Neural cell (in vitro differentiated cells): ENCODE results near the gene SNRPB. TPM values are rescaled to one million over a fixed set of nuclear protein-coding genes. Genes with fewer than 3 reads are reported as not detected.

Source experiments
- H2AFZ ChIP-seq: fragments of 200-600, 300-800 bp; sonication (generic), shearing (Covaris generic); 2 replicates; pipeline ENCODE4 v1.6.0; 2014; ENCODE audit warnings: low read depth, mild to moderate bottlenecking, antibody characterized with exemption, low read length, moderate library complexity
- H3F3A ChIP-seq: fragments of 200-600 bp; shearing (Covaris generic); 2 replicates; pipeline ENCODE4 v1.6.1; 2016; ENCODE audit warnings: mild to moderate bottlenecking, moderate library complexity, mixed read lengths, antibody characterized with exemption, low read length; ENCODE audit not compliant: insufficient read depth, poor library complexity, severe bottlenecking
- H3K27ac ChIP-seq: fragments of 200-600, 300-800 bp; sonication (generic), shearing (Covaris generic); 2 replicates; pipeline ENCODE4 v1.5.1; 2014; ENCODE audit warnings: mild to moderate bottlenecking, low read length, moderate library complexity
- H3K27me3 ChIP-seq: fragments of 300-800, 200-600 bp; sonication (generic), shearing (Covaris generic); 2 replicates; pipeline ENCODE4 v1.6.0; 2014; ENCODE audit warnings: mild to moderate bottlenecking, low read depth, low read length, moderate library complexity; ENCODE audit not compliant: insufficient read depth
- H3K36me3 ChIP-seq: fragments of 300-800, 200-600 bp; sonication (generic), shearing (Covaris generic); 2 replicates; pipeline ENCODE4 v1.5.1; 2014; ENCODE audit warnings: mild to moderate bottlenecking, antibody characterized with exemption, low read length, moderate library complexity; ENCODE audit not compliant: insufficient read depth
- H3K4me2 ChIP-seq: fragments of 300-800, 200-600 bp; sonication (generic), shearing (Covaris generic); 2 replicates; pipeline ENCODE4 v1.6.0; 2014; ENCODE audit warnings: mild to moderate bottlenecking, low read length
- H3K4me3 ChIP-seq: fragments of 300-800, 200-600 bp; sonication (generic), shearing (Covaris generic); 2 replicates; pipeline ENCODE4 v1.5.1; 2014; ENCODE audit warnings: mild to moderate bottlenecking, low read length, moderate library complexity
- H3K79me2 ChIP-seq: fragments of 200-600 bp; shearing (Covaris generic); replicated peaks from 2 replicates; pipeline ENCODE4 v1.6.0; 2014; ENCODE audit warnings: mild to moderate bottlenecking, low read length, moderate library complexity; ENCODE audit not compliant: insufficient read depth
- H3K9ac ChIP-seq: fragments of 300-800, 200-600 bp; sonication (generic), shearing (Covaris generic); 2 replicates; pipeline ENCODE4 v1.6.1; 2016; ENCODE audit warnings: mild to moderate bottlenecking, low read length, mixed read lengths
- H3K9me2 ChIP-seq: fragments of 200-600 bp; shearing (Covaris generic); 2 replicates; pipeline ENCODE4 v1.6.1; 2016; ENCODE audit warnings: mild to moderate bottlenecking, low read length, mixed read lengths; ENCODE audit not compliant: insufficient read depth
- H3K9me3 ChIP-seq: fragments of 200-600, 300-800 bp; sonication (generic), shearing (Covaris generic); 2 replicates; pipeline ENCODE4 v1.6.1; 2016; ENCODE audit warnings: mild to moderate bottlenecking, mixed run types, low read length, moderate library complexity, mixed read lengths
- H4K20me1 ChIP-seq: fragments of 200-600 bp; shearing (Covaris generic); 2 replicates; pipeline ENCODE4 v1.6.1; 2016; ENCODE audit warnings: mild to moderate bottlenecking, mixed run types; ENCODE audit not compliant: insufficient read depth
- CTCF ChIP-seq: fragments of 450-650 bp; IDR thresholded peaks from 2 replicates; pipeline ENCODE4 v1.5.1; 2014; ENCODE audit warnings: antibody characterized with exemption, mild to moderate bottlenecking, moderate library complexity; ENCODE audit not compliant: poor library complexity, severe bottlenecking
- EP300 ChIP-seq: fragments of 450-650 bp; conservative IDR thresholded peaks from 2 replicates; pipeline ENCODE4 v1.6.1; 2014; ENCODE audit warnings: antibody characterized with exemption, mild to moderate bottlenecking, moderate library complexity; ENCODE audit not compliant: poor library complexity, severe bottlenecking
- EZH2 ChIP-seq: fragments of 200-600, 300-800 bp; shearing (Covaris generic), sonication (generic); IDR thresholded peaks from 2 replicates; pipeline ENCODE4 v1.6.1; 2014; ENCODE audit warnings: antibody characterized with exemption, low read length, borderline replicate concordance, mild to moderate bottlenecking; ENCODE audit not compliant: insufficient read depth, poor library complexity, severe bottlenecking
- MXI1 ChIP-seq: fragments of 450-650 bp; conservative IDR thresholded peaks from 2 replicates; pipeline ENCODE4 v1.6.1; 2014; ENCODE audit warnings: antibody characterized with exemption, mild to moderate bottlenecking; ENCODE audit not compliant: poor library complexity, severe bottlenecking
- POLR2AphosphoS5 ChIP-seq: IDR thresholded peaks from 2 replicates; pipeline ENCODE4 v1.6.1; 2012
- RAD21 ChIP-seq: fragments of 450-650 bp; conservative IDR thresholded peaks from 2 replicates; pipeline ENCODE4 v1.6.1; 2014; ENCODE audit warnings: antibody characterized with exemption, mild to moderate bottlenecking, moderate library complexity
- REST ChIP-seq: IDR thresholded peaks from 2 replicates; pipeline ENCODE4 v1.6.1; 2012; ENCODE audit warnings: borderline replicate concordance
- SMC3 ChIP-seq: fragments of 450-650 bp; conservative IDR thresholded peaks from 2 replicates; pipeline ENCODE4 v1.6.1; 2014; ENCODE audit warnings: antibody characterized with exemption, mild to moderate bottlenecking, moderate library complexity; ENCODE audit not compliant: poor library complexity
- TAF1 ChIP-seq: IDR thresholded peaks from 2 replicates; pipeline ENCODE4 v1.6.1; 2012; ENCODE audit warnings: low read depth
- polyA plus RNA-seq: library from polyadenylated mRNA; depleted of rRNA; stranded (reverse); fragments of >200 nt; gene quantifications from 2 replicates; pipeline ENCODE4 v1.2.3, GENCODE V29; 2014

Gene SNRPB
- polyA plus RNA-seq, 1 donor from 2014 or later = 289 TPM

- Histone ChIP-seq H3K27me3 (peaks cover 26% of the 10 kb centered on the region), H3K79me2 (no peaks in the 10 kb centered on the region), H3K36me3 (no peaks in the 10 kb centered on the region), H4K20me1 (no peaks in the 10 kb centered on the region), H3K9me3 (no peaks in the 10 kb centered on the region), H3K27ac (no peak overlapping the region), H3K4me3 (no peak overlapping the region), H3K9me2 (no peaks in the 10 kb centered on the region), H3F3A (no peaks in the 10 kb centered on the region), H3K9ac (no peak overlapping the region), H2AFZ (no peak overlapping the region), H3K4me2 (no peak overlapping the region)
- TF ChIP-seq RAD21 (no peak), POLR2AphosphoS5 (no peak), MXI1 (no peak), SMC3 (no peak), EP300 (no peak), EZH2 (no peak), CTCF (no peak), TAF1 (no peak), REST (no peak)
These were observed 45.8 kb upstream of the SNRPB start for GRCh38 chr20:2516399-2516798.

- H3K36me3 ChIP-seq = no peaks in the 10 kb centered on the region
- H3K4me3 ChIP-seq = no peak overlapping the region
- no peak overlapping the region for H2AFZ ChIP-seq
- H3K4me2 ChIP-seq = no peak overlapping the region
- no peaks in the 10 kb centered on the region for H3K9me3 ChIP-seq
- H3F3A ChIP-seq = no peaks in the 10 kb centered on the region
- H3K27me3 ChIP-seq = peaks cover 26% of the 10 kb centered on the region
- H3K27ac ChIP-seq = no peak overlapping the region
- TF ChIP-seq SMC3 = no peak
- TF ChIP-seq EP300 = no peak
- TF ChIP-seq CTCF = no peak
- no peak for TF ChIP-seq POLR2AphosphoS5
- no peak for TF ChIP-seq MXI1
- no peak for TF ChIP-seq RAD21
- TF ChIP-seq TAF1 = no peak
- TF ChIP-seq EZH2 = no peak
- no peak for TF ChIP-seq REST
- no peak overlapping the region for H3K9ac ChIP-seq
- H3K9me2 ChIP-seq = no peaks in the 10 kb centered on the region
- H4K20me1 ChIP-seq = no peaks in the 10 kb centered on the region
- H3K79me2 ChIP-seq = no peaks in the 10 kb centered on the region
These were observed 44.6 kb upstream of the SNRPB start for GRCh38 chr20:2515203-2515602.
